Tracheal epithelial cell (primary cell): ENCODE data around the gene TMA7. TPM values are rescaled to one million over a fixed set of nuclear protein-coding genes. Genes with fewer than 3 reads are reported as not detected.

ENCODE experiments used
- total RNA-seq: library from RNA; depleted of rRNA; stranded (reverse); fragments of >200 nt; gene quantifications from 2 replicates; pipeline ENCODE4 v1.2.1, GENCODE V29; 2014

TMA7 gene
- 153 and 213 TPM in 2 replicates for total RNA-seq

GRCh38 chr3:48439820-48440589, at the start of gene TMA7, which contains the start of gene CCDC51:
TSS of gene TMA7 (plus strand) at chr3:48440257. CDS start at chr3:48440297, 40 bp downstream.
TSS of gene CCDC51 (minus strand) at chr3:48440119. CDS start at chr3:48435128, 4,991 bp downstream.

GRCh38 chr3:48429960-48430707, 9.9 kb upstream of the TMA7 start, which contains the start of gene PLXNB1:
TSS of gene PLXNB1 (minus strand) at chr3:48430086. CDS start at chr3:48424611, 5,475 bp downstream.

GRCh38 chr3:48446425-48447193, 6.6 kb downstream of the TMA7 start, which contains the start of gene ATRIP:
TSS of gene ATRIP (plus strand) at chr3:48446737. CDS start at chr3:48446846, 109 bp downstream.

Other genes starting within 250 kb of the TMA7 start
- 27.3 TPM in 1 of 2 replicates, not detected in the other for gene CAMP, start 216.8 kb upstream of the TMA7 start, total RNA-seq
- 1.7 and 3.0 TPM in 2 replicates for gene ZNF589, start 199.2 kb upstream of the TMA7 start, total RNA-seq
- gene NME6, start 138.9 kb upstream of the TMA7 start, total RNA-seq, result 35.4 and 49.4 TPM in 2 replicates
- not detected in 2 replicates for gene SPINK8, start 106.6 kb upstream of the TMA7 start, total RNA-seq
- not detected in 2 replicates for gene FBXW12, start 68.0 kb upstream of the TMA7 start, total RNA-seq
- 74.7 and 103 TPM in 2 replicates for gene PLXNB1, start 10.2 kb upstream of the TMA7 start, total RNA-seq
- 38.1 and 86.5 TPM in 2 replicates for gene CCDC51, start 138 bp upstream of the TMA7 start, total RNA-seq
- gene ATRIP, start 6.5 kb downstream of the TMA7 start, total RNA-seq, result 3.4 and 7.0 TPM in 2 replicates
- 86.5 and 110 TPM in 2 replicates for gene SHISA5, start 63.9 kb downstream of the TMA7 start, total RNA-seq
- 9.6 and 35.9 TPM in 2 replicates for gene PFKFB4, start 116.5 kb downstream of the TMA7 start, total RNA-seq
- gene UCN2, start 123.5 kb downstream of the TMA7 start, total RNA-seq, result 6.0 and 8.5 TPM in 2 replicates
- gene COL7A1, start 155.1 kb downstream of the TMA7 start, total RNA-seq, result 124 and 273 TPM in 2 replicates
- 525 and 769 TPM in 2 replicates for gene UQCRC1, start 169.4 kb downstream of the TMA7 start, total RNA-seq
- not detected in 2 replicates for gene TMEM89, start 181.5 kb downstream of the TMA7 start, total RNA-seq
- 37.5 and 38.6 TPM in 2 replicates for gene SLC26A6, start 195.2 kb downstream of the TMA7 start, total RNA-seq
- gene CELSR3, start 222.6 kb downstream of the TMA7 start, total RNA-seq, result 1.4 and 3.4 TPM in 2 replicates
- 7.9 and 11.8 TPM in 2 replicates for gene NCKIPSD, start 245.7 kb downstream of the TMA7 start, total RNA-seq